Esophagus squamous epithelium (tissue), 5 donors: ENCODE results near the gene THEMIS2. TPM values are rescaled to one million over a fixed set of nuclear protein-coding genes. Genes with fewer than 3 reads are reported as not detected.

Experiments
- DNase-seq: peaks from one replicate; lab custom pipeline; 2025; lab: John Stamatoyannopoulos, UW
- H3K27ac ChIP-seq, 4 donors: fragments of 200-600 bp; sonication (generic); one replicate each; pipeline ENCODE4 v1.5.1; 2016 to 2019; ENCODE audit warnings: mild to moderate bottlenecking in 1 of 4
- H3K27me3 ChIP-seq, 4 donors: fragments of 200-600 bp; sonication (generic); 1 replicate in 3 of 4; 2 replicates in 1 of 4; pipeline versions ENCODE4 v1.5.1 to v1.6.0; 2017 to 2021; ENCODE audit warnings: antibody characterized with exemption in 1 of 4
- H3K36me3 ChIP-seq, 3 donors: fragments of 200-600 bp; sonication (generic); one replicate each; pipeline ENCODE4 v1.5.1; 2016 to 2019
- H3K4me1 ChIP-seq, 3 donors: fragments of 200-600 bp; sonication (generic); one replicate each; pipeline ENCODE4 v1.5.1; 2017 to 2019
- H3K4me3 ChIP-seq, 4 donors: fragments of 200-600 bp; sonication (generic); 1 replicate in 3 of 4; 2 replicates in 1 of 4; pipeline ENCODE4 v1.5.1; 2016 to 2019; ENCODE audit warnings: mild to moderate bottlenecking in 2 of 4, moderate library complexity in 1 of 4
- H3K9me3 ChIP-seq, 3 donors: fragments of 200-600 bp; sonication (generic); one replicate each; pipeline ENCODE4 v1.5.1; 2016 to 2019
- POLR2A ChIP-seq, 4 donors: fragments of 450-650 bp; IDR thresholded peaks; one replicate each; pipeline ENCODE4 v1.6.1; 2017; ENCODE audit warnings: antibody characterized with exemption in 4 of 4, mild to moderate bottlenecking in 4 of 4, moderate library complexity in 3 of 4
- WGBS, 2 donors: methylation state at CpG; one replicate each; pipeline ENCODE4 v1.1.5; 2018; 5-methylcytosine and 5-hydroxymethylcytosine counted together
- intact Hi-C: fragments of 100-400 bp; cut with DNase I; formaldehyde crosslinking; loops from one replicate; pipeline ENCODE4 v1.15.0; 2022
- total RNA-seq, 4 donors: library from RNA; depleted of rRNA; stranded (reverse); fragments of >200 nt; gene quantifications; one replicate each; pipeline ENCODE4 v1.1.0, GENCODE V29; 2016
- TF ChIP-seq, protein P1 (sequence below), 6 experiments: fragments of 450-650 bp in 4 of 6; fragments of 200-600 bp in 2 of 6; sonication (generic) in 2 of 6; IDR thresholded peaks; one replicate each; pipeline ENCODE4 v1.5.1; 2016 to 2019; ENCODE audit warnings: antibody characterized with exemption in 6 of 6, mild to moderate bottlenecking in 4 of 6, moderate library complexity in 4 of 6
- donor health status: DM: yes; HTN: yes; CAD: no.

Gene THEMIS2
- total RNA-seq, 4 donors from 2014 or later = 2.0 to 13.9 (median 8.6) TPM

DNA sequence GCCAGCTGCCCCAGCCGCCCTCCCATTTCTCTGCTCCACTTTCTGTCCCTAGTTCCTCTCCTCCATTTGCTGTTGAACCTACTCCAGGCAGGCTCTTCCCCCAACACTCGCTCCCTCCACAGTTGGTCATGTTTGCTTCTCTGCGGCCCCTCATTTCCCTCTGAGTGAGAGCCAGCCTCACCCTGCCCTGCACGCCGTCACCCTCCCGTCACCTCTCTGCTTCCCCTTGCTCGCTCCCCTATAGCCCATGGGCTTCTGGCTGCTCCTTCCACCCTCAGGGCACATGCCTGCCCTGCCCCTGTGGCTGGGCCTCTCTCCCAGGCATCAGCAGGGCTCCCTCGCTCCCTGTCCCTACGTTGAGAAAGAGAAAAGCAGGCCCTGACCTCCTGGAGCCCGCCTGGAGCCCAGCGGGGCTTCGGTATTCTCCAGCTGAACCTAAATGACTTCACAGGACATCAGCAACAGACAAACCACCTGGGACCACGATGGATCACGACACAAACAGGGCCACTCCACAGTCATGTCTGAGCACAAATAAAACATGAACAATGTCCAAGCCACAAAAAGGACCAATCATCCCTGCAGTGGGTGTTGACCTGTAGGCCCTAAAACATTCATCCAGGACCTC, 13.3 kb upstream of the THEMIS2 start:
- TF ChIP-seq, protein P1, sequence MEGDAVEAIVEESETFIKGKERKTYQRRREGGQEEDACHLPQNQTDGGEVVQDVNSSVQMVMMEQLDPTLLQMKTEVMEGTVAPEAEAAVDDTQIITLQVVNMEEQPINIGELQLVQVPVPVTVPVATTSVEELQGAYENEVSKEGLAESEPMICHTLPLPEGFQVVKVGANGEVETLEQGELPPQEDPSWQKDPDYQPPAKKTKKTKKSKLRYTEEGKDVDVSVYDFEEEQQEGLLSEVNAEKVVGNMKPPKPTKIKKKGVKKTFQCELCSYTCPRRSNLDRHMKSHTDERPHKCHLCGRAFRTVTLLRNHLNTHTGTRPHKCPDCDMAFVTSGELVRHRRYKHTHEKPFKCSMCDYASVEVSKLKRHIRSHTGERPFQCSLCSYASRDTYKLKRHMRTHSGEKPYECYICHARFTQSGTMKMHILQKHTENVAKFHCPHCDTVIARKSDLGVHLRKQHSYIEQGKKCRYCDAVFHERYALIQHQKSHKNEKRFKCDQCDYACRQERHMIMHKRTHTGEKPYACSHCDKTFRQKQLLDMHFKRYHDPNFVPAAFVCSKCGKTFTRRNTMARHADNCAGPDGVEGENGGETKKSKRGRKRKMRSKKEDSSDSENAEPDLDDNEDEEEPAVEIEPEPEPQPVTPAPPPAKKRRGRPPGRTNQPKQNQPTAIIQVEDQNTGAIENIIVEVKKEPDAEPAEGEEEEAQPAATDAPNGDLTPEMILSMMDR (IDR thresholded peaks at IDR 0.05) = no peak
- TF ChIP-seq POLR2A (IDR thresholded peaks at IDR 0.05) = no peak
- H3K36me3 ChIP-seq = no peaks in the 10 kb centered on the region
- peak overlapping the region in 1 of 4 donors; percentile 31 for H3K27ac ChIP-seq
- DNase-seq = no peak
- no peaks in the 10 kb centered on the region for H3K9me3 ChIP-seq
- H3K4me3 ChIP-seq = no peak overlapping the region
- 83 to 85% methylated on average over 9 of the region's 14 CpGs for WGBS, 2 donors
- peaks cover 12 to 28% (median 17%) of the 10 kb centered on the region in 3 donors for H3K4me1 ChIP-seq
- intact Hi-C loops = loop anchor here (5.0 kb wide), 1 partner anchor 123 kb away; no protein-coding TSS in a partner anchor
- no peaks in the 10 kb centered on the region for H3K27me3 ChIP-seq

DNA sequence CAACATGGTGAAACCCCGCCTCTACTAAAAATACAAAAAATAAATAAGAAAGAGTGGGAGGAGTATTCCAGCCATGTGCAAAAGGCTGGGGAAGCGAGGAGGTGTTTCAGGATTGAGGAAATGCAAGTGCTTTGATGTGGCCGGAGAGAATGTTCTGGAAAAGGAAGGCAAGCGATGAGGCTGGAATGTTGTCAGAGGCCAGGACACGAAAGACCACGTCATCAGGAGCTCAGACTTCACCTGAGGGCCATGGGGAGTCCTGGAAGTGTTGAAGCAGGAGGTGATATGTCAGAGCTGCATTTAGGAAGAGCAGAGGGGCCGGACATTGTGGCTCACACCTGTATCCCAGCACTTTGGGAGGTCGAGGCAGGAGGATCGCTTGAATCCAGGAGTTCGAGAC, 10.9 kb upstream of the THEMIS2 start:
- WGBS, 2 donors = 92 to 96% methylated on average over 10 of the region's 10 CpGs

DNA sequence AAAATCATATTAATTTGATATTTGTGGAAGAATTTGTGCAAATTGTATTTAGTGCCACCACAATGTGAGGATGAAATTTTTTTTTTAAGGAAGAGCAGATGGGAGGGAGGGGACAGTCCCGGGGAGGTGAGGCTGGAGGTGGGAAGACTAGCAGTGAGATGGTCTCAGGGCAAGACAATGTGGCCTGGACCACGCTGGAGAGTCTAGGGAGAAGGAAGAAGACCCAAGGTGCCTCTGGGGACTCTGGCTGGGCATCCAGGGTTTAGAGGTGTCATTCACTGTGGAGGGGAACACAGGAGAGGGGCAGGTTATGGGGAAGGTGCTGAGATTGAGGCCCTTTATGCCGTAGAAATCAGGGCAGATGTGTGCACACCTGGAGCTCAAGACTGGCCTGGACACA, 10.3 kb upstream of the THEMIS2 start:
- Histone ChIP-seq H3K9me3 (no peaks in the 10 kb centered on the region), H3K4me1 (peaks cover 15 to 38% (median 24%) of the 10 kb centered on the region in 3 donors), H3K27me3 (no peaks in the 10 kb centered on the region), H3K36me3 (no peaks in the 10 kb centered on the region), H3K27ac (peak overlapping the region in 2 of 4 donors; percentile 81 to 83), H3K4me3 (no peak overlapping the region)
- intact Hi-C loops = no loop called here
- 84 to 92% methylated on average over 3 of the region's 3 CpGs for WGBS, 2 donors
- no peak for DNase-seq
- TF ChIP-seq, protein P1 (IDR thresholded peaks at IDR 0.05) = no peak
- TF ChIP-seq POLR2A (IDR thresholded peaks at IDR 0.05) = no peak

More for the DNA sequence above, 10.9 kb upstream of the THEMIS2 start:
- Histone ChIP-seq H3K27me3 (no peaks in the 10 kb centered on the region), H3K4me3 (no peak overlapping the region), H3K4me1 (peaks cover 15 to 38% (median 24%) of the 10 kb centered on the region in 3 donors), H3K36me3 (no peaks in the 10 kb centered on the region), H3K27ac (no peak overlapping the region), H3K9me3 (no peaks in the 10 kb centered on the region)
- intact Hi-C loops = no loop called here
- DNase-seq = no peak
- TF ChIP-seq, protein P1 (IDR thresholded peaks at IDR 0.05) = no peak
- no peak for TF ChIP-seq POLR2A (IDR thresholded peaks at IDR 0.05)

DNA sequence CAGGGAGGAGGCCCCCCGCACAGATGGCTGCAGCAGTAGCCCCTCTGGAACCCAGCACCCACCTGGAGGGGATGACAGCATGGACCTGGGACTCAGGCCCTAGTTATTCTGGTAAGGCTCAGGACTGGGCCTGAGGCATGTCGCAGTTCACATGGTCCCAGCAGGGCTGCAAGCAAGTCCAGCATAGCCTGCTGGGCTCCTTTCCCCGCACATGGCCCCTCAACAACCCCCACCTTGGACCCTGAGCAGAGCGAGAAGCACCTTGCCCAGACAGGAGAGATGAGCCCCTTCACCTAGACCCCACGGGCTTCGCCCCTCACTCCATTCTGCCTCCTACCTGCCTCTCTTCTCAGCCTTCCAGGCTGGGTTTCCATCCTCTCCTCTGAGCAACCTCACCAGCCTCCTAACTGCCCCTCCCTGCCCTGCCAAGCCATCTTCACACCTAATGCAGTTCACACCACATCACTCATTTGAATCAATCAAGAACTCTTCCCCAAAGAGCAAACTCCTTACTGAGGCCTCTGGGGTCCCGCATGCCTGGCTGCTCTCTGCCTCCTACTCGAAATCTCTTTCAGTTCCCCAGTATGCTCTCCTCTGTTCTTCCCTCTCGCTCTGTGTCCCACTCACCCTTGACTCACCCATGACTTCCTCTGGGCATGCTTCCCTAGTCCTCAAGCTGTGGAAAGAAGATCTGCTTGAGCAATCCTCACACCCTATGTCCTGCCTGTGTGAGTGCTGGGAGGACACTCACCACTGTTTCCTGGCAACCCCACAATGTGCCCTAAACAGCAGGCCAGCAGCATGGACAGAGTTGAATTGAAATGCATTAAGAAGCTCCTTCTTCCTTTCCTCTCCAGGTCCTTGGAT, 9.4 kb upstream of the THEMIS2 start:
- H3K4me3 ChIP-seq = no peak overlapping the region
- 72 to 75% methylated on average over 7 to 9 of the region's 9 CpGs for whole genome bisulfite sequencing, 2 donors
- DNase-seq = no peak

More for the DNA sequence above, 9.4 kb upstream of the THEMIS2 start:
- Histone ChIP-seq H3K27me3 (no peaks in the 10 kb centered on the region), H3K36me3 (no peaks in the 10 kb centered on the region), H3K4me1 (peaks cover 15 to 38% (median 24%) of the 10 kb centered on the region in 3 donors), H3K9me3 (no peaks in the 10 kb centered on the region), H3K27ac (peak overlapping the region; percentile 70 to 83 (median 78))
- intact Hi-C loops = no loop called here
- TF ChIP-seq POLR2A (IDR thresholded peaks at IDR 0.05) = peak in 1 of 4 donors; percentile 56
- TF ChIP-seq, protein P1 (IDR thresholded peaks at IDR 0.05) = no peak
